BE2C (cell line): ENCODE measurements around the gene RBMS1.

Experiments used
- DNase-seq: peaks from one replicate; pipeline ENCODE4 v3.0.0-alpha.2; 2020
- H3K27me3 ChIP-seq: fragments of 250-450 bp; sonication (Bioruptor Pico); 2 replicates; pipeline ENCODE4 v1.5.1; 2020; ENCODE audit warnings: mild to moderate bottlenecking
- H3K36me3 ChIP-seq: fragments of 250-450 bp; sonication (Bioruptor Pico); 2 replicates; pipeline ENCODE4 v1.5.1; 2020; ENCODE audit warnings: mild to moderate bottlenecking
- H3K4me1 ChIP-seq: fragments of 250-450 bp; sonication (Bioruptor Pico); 2 replicates; pipeline ENCODE4 v1.5.1; 2020
- H3K4me3 ChIP-seq: 2 replicates; pipeline ENCODE4 v1.5.1; 2011; ENCODE audit warnings: low read depth, low read length
- H3K9me3 ChIP-seq: fragments of 250-450 bp; sonication (Bioruptor Pico); 2 replicates; pipeline ENCODE4 v1.5.1; 2020
- CTCF ChIP-seq: IDR thresholded peaks from 2 replicates; pipeline ENCODE4 v1.5.1; 2012; ENCODE audit warnings: mild to moderate bottlenecking, low read depth, low read length

The RBMS1 gene

DNA sequence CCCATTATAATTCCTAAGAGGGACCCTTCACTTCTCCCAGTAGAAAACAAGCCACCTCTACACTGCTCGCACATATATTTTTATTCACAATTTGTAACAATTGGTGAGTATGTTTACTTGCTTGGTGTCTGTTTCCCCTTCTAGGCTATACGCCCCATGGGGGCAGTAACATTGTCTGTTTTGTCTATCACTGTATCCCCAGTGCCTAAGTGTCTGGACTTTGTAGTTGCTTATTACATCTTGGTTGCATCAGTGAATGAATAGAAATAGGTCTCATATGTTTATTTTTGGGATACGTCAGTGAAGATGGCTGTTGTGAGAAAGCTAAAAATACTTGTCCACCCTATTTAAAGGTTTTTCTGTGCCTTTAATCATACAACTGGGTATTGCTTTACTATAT lies 206.1 kb downstream of the RBMS1 start:
- no peak for DNase-seq
- no peak for TF ChIP-seq CTCF
- Histone ChIP-seq H3K4me1 (peaks cover 6% of the 10 kb centered on the region), H3K9me3 (no peaks in the 10 kb centered on the region), H3K27me3 (no peaks in the 10 kb centered on the region), H3K36me3 (peaks cover 11% of the 10 kb centered on the region), H3K4me3 (no peak overlapping the region)

- peaks cover 6% of the 10 kb centered on the region for H3K4me1 ChIP-seq
- no peak overlapping the region for H3K4me3 ChIP-seq
- no peak for DNase-seq
- peaks cover 11% of the 10 kb centered on the region for H3K36me3 ChIP-seq
- TF ChIP-seq CTCF = no peak
- H3K9me3 ChIP-seq = no peaks in the 10 kb centered on the region
- no peaks in the 10 kb centered on the region for H3K27me3 ChIP-seq
These were observed 207.1 kb downstream of the RBMS1 start for GRCh38 chr2:160286551-160286950.

GRCh38 chr2:160283675-160284074 lies 209.9 kb downstream of the RBMS1 start:
- no peak for DNase-seq
- peaks cover 15% of the 10 kb centered on the region for H3K36me3 ChIP-seq

DNA sequence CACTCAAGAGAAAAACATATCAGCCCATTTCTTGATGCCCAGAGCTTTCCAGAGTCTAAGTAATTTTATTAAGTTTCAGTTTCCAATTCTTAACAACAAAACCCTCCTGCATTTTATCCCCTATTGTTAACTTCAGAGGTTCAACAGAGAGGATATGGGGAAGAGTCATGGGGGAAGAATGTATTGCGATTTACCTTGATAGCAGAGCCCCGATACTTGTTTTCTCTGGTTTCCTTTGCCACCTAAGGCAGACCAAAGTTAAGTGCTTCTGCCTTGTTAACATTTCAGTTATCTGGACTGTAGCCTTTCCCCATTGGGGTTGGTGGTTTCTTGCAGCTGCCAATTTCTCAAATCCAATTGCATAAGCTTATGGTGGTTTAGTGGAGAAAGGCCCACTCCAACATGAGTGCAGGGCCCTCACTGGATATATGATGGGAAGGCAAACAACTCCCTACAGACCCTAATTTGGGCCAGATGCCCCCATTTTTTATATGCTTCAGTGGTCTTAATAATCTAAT lies 211.5 kb downstream of the RBMS1 start:
- H3K36me3 ChIP-seq = peaks cover 28% of the 10 kb centered on the region
- no peaks in the 10 kb centered on the region for H3K9me3 ChIP-seq
- no peaks in the 10 kb centered on the region for H3K27me3 ChIP-seq
- peaks cover 6% of the 10 kb centered on the region for H3K4me1 ChIP-seq
- H3K4me3 ChIP-seq = no peak overlapping the region
- DNase-seq = peak; percentile 49
- no peak for TF ChIP-seq CTCF

More at GRCh38 chr2:160283675-160284074, 209.9 kb downstream of the RBMS1 start:
- Histone ChIP-seq H3K9me3 (no peaks in the 10 kb centered on the region), H3K27me3 (no peaks in the 10 kb centered on the region), H3K4me1 (peaks cover 6% of the 10 kb centered on the region), H3K4me3 (no peak overlapping the region)
- TF ChIP-seq CTCF = no peak

- Histone ChIP-seq H3K27me3 (no peaks in the 10 kb centered on the region), H3K9me3 (no peaks in the 10 kb centered on the region), H3K4me1 (peaks cover 6% of the 10 kb centered on the region), H3K4me3 (no peak overlapping the region), H3K36me3 (peaks cover 33% of the 10 kb centered on the region)
- no peak for TF ChIP-seq CTCF
- no peak for DNase-seq
These were observed 212.4 kb downstream of the RBMS1 start for GRCh38 chr2:160281213-160281612.

DNA sequence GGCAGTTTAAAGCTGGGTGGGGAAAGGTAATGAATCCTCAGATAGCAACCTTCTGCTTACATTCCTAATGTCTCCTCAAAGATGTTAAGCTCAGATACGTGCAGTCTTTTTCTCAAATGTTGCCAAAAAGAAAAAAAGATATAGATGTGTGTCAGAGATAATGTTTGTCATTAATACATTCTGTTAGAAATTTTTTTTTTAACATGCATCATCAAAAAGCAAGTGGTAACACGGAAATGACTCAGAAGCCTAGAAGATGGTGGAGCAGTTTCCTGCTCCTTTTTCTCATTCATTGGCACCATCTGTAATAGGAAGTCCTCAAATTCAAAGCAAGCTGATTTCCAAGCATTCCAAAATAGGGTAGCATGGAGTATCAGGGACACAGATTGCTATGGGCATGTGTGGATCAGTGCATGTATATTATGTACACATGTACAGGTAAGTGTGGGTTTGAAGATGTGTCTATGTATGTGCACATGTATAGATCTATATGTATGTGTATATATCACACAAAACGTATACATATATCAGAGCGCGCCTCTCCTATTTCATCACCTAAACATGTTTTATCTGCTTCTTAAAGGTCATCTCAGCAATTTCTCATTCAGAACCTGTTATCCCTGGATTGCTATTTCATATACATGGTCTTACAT lies 213.7 kb downstream of the RBMS1 start:
- no peaks in the 10 kb centered on the region for H3K9me3 ChIP-seq
- peaks cover 37% of the 10 kb centered on the region for H3K36me3 ChIP-seq
- no peak for TF ChIP-seq CTCF
- H3K27me3 ChIP-seq = no peaks in the 10 kb centered on the region
- peaks cover 6% of the 10 kb centered on the region for H3K4me1 ChIP-seq
- DNase-seq = no peak
- H3K4me3 ChIP-seq = no peak overlapping the region
